SK-N-SH (cell line): ENCODE measurements around the gene GAL3ST3.
"Not testable (repeated sequence)": the region's sequence is repeated elsewhere in the genome, so short reads cannot be mapped to it uniquely, and the experiment has no call there.

Experiments used
- CHD2 ChIP-seq: fragments of 150-350 bp; IDR thresholded peaks from 2 replicates; pipeline ENCODE4 v1.6.1; 2018; ENCODE audit warnings: low read length; ENCODE audit not compliant: partially characterized antibody
- CTCF ChIP-seq: fragments of 200-600 bp; sonication (generic); IDR thresholded peaks from 2 replicates; pipeline ENCODE4 v1.6.1; 2017; ENCODE audit warnings: antibody characterized with exemption, mild to moderate bottlenecking, moderate library complexity
- YY1 ChIP-seq: IDR thresholded peaks from 2 replicates; pipeline ENCODE4 v1.4.0; 2012; ENCODE audit warnings: low read depth, mild to moderate bottlenecking

GRCh38 chr11:66078949-66079348, 30.0 kb upstream of the GAL3ST3 start:
- TF ChIP-seq CTCF, YY1, CHD2: not testable (repeated sequence)
